ENCODE measurements around the gene ANKRD63.

- TF ChIP-seq CTCF (optimal IDR thresholded peaks at IDR 0.05 in 1 of 3, IDR thresholded peaks at IDR 0.05 in 1 of 3, conservative IDR thresholded peaks at IDR 0.05 in 1 of 3; ENCODE audit: extremely low read depth in 1 of 3, insufficient read depth in 2 of 3, low read length in 3 of 3): no peak
- TF ChIP-seq EZH2 (IDR thresholded peaks at IDR 0.05; ENCODE audit: low read length): no peak
These were observed 30.9 kb upstream of the ANKRD63 start for GRCh38 chr15:40313531-40314398.

All from keratinocyte (primary cell).